ENCODE data around the gene QPCTL. TPM values are rescaled to one million over a fixed set of nuclear protein-coding genes. Genes with fewer than 3 reads are reported as not detected.
"Not testable (repeated sequence)": the region's sequence is repeated elsewhere in the genome, so short reads cannot be mapped to it uniquely, and the experiment has no call there.

The QPCTL gene
- total RNA-seq, 1 experiment from 2014 or later = 37.9 TPM

DNA sequence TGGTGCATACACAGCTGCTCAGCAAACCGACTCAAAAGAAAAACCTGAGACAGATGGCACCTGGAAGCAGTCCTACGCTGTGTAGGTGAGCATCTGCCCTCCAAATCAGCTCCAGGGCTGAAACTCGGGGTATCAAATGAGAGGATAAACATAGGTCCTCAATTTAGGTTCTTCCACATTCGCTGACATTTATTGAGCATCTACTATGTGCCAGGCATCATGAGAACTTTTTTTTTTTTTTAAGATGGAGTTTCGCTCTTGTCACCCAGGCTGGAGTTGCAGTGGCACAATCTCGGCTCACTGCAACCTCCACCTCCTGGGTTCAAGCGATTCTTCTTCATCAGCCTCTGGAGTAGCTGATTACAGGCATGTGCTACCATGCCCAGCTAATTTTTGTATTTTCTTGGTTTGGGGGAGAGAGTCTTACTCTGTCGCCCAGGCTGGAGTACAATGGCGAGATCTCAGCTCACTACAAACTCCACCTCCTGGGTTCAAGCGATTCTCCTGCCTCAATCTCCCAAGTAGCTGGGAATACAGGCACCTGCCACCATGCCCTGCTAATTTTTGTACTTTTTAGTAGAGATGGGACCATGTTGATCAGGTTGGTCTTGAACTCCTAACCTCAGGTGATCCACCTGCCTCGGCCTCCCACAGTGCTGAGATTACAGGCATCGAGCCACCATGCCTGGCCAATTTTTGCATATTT, 13.4 kb downstream of the QPCTL start:
- no peak for DNase-seq
- Histone ChIP-seq H3K36me3 (peaks cover 40% of the 10 kb centered on the region), H3K4me3 (no peak overlapping the region), H3K27me3 (no peaks in the 10 kb centered on the region), H3K9me3 (no peaks in the 10 kb centered on the region)

DNA sequence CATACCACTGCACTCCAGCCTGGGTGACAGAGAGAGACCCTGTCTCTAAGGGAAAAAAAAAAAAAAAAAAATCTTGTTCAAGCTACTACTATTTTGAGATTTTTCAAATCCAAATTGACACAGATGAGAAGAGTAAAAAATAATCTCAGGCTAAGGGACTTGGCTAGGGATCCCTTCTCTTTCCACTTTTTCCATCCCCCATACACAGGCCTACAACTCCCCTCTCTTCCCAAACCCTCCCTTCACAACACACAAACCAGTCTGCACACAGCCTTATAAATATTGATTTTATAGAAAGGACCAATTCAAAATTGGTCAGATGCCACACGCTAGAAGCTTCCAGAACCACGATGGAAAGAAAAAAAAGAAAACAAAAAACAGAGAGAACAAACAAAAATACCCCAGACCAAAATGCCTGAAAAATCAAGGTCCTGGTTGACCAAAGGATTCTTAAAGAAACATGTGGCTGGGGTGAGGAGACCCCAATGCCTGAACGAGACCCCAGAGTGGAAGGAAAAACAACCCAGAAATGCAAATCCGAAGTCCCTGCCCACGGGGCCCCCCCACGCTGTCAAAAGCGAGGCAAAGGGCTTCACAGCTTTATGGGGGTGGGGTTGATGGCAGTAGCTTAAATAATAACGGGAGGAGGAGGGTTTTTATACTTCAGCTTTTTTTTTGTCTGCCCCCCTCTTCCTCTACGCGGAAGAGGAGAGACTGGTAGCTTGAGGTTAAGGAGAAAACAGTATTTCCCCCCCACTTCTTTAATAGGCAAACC, 18.1 kb downstream of the QPCTL start:
- H3K9me3 ChIP-seq = no peaks in the 10 kb centered on the region
- H3K36me3 ChIP-seq = peaks cover 34% of the 10 kb centered on the region
- no peaks in the 10 kb centered on the region for H3K27me3 ChIP-seq
- DNase-seq = no peak
- H3K4me3 ChIP-seq = no peak overlapping the region

DNA sequence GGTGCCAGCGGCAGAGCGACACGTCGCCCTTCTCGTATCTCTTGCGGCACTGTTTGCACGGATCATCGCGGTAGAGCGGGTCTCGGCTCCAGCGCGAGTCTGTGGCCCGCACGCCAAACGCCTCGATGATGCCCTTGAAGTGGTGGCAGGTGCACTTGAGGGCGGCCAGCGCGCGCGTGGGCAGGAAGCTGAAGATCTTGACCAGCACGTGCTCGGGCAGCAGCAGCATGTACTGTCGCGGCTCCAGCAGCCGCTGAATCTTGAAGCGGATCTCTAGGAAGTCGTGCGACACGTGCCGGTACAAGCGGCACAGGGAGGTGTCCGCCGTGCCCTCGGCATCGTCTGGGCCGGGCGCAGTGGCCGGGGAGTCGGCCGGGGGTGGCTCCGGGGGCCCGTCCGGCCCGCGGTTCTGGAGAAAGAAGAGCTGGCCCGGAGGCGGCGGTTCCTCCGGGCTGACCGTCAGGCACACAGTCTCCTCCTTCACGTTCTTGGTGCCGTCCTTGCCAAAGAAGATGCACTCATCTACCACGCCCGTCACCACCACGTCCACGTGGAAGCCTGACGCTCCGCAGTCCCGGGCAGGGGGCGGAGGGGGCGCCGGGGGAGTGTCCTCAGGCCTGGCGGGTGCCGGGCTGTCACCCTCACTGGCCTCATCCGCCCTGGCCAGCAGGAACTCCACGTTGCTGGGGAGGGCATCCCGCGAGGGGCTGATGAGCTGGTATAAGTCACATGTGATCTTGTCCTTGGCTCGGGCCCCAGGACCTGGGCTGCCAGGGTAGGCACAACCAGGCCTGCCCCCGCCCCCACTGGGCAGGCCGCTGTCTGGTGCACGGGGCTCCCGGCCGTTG, 19.6 kb downstream of the QPCTL start:
- Histone ChIP-seq H3K4me3 (no peak overlapping the region), H3K27me3 (no peaks in the 10 kb centered on the region), H3K36me3 (peaks cover 34% of the 10 kb centered on the region), H3K9me3 (no peaks in the 10 kb centered on the region)
- DNase-seq = no peak

DNA sequence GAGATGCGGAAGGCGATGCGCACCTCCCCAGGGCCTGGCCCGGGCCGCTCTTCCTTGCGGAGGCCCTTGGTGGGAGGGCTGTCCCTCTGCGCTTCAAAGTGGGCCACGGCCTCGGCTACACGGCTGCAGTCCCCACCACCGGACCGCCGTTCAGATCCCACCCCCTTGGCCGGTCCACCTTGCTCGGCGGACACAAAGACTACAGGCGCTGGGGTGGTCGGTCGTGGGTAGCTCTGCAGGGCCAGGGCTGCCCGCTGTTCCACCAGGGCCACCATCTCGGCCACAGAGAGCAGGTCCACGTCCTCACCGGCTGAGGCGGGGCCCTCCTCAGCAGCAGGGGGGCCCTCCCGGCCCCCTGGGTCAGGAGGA, 20.2 kb downstream of the QPCTL start:
- no peaks in the 10 kb centered on the region for H3K27me3 ChIP-seq
- no peak overlapping the region for H3K4me3 ChIP-seq
- H3K36me3 ChIP-seq = peaks cover 34% of the 10 kb centered on the region
- H3K9me3 ChIP-seq = no peaks in the 10 kb centered on the region
- DNase-seq = no peak

DNA sequence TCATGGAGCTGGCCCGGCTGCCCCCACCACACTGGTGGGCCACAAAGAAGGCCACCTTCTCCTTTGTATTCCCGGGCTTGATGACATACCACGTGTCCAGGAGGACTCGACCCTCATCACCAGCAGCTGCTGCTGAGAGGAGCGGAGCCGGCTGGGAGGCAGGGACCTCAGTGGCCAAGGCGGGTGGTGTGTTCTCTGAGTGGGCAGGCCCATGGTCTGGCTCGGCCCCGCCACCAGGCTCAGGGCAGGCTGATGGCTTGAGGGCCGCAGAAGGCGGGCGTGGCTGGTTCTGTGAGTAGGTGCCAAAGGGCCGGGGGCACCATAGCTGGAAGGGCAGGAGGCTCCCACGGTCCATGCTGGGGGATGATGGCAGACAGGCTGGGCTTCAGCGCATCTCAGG, 20.7 kb downstream of the QPCTL start:
- Histone ChIP-seq H3K9me3 (no peaks in the 10 kb centered on the region), H3K4me3 (no peak overlapping the region), H3K27me3 (no peaks in the 10 kb centered on the region), H3K36me3 (peaks cover 33% of the 10 kb centered on the region)
- DNase-seq = no peak

DNA sequence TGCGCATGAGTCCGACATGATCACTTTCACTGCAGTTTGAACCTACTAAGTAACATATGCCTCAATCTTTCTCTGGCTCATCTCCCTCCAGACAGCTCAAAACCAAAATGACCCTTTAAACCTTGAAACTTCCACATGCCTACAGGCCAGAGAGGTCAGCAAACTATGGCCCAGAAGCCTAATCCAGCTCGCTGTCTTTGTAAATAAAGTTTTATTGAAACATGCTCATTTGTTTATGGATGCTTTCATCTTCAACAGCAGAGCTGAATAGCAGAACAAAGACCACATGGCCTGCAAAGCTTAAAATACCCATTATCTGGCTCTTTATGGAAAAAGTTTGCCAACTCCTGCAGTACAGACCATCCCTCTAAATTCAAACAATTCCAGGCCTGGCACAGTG, 22.7 kb downstream of the QPCTL start:
- Histone ChIP-seq H3K9me3 (no peaks in the 10 kb centered on the region), H3K4me3 (no peak overlapping the region), H3K27me3 (no peaks in the 10 kb centered on the region), H3K36me3 (peaks cover 35% of the 10 kb centered on the region)
- no peak for DNase-seq

DNA sequence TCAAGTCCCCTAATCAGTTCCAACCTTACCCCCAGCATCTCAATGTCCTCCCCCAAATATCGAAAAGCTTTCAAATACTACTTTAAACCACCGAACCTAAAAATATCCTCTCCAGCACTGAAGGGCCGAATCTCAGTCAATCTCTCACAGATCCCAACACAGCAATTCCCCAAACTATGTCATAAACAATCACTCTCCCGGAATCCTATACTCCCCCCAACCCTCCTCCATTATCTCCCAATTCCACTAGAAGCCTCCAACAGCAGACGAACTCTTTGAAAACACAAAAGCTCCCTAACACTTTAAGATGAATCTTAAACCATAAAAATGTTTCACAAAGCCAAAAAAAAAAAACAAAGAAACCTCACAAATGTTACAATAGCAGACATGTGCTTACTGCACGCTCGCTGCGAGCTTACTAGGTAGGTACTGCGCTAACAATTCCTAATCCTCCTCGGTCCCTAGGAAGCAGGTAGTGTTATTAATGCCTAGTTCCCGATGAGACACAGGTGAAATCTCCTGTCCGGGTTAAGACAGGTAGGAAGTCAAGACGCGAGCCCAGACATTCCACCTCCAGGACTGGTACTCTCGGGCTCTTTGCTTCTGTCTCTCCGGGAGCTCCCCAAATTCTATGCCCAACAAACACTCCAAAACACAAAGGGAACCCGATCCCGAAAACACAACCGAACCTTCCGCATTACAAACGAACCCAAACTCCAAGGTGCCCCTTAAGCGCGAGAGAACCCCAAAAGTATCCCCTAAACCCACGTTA, 24.1 kb downstream of the QPCTL start:
- Histone ChIP-seq H3K36me3 (peaks cover 31% of the 10 kb centered on the region), H3K27me3 (no peaks in the 10 kb centered on the region), H3K4me3 (peak overlapping the region; percentile 68), H3K9me3 (no peaks in the 10 kb centered on the region)
- DNase-seq = no peak

DNA sequence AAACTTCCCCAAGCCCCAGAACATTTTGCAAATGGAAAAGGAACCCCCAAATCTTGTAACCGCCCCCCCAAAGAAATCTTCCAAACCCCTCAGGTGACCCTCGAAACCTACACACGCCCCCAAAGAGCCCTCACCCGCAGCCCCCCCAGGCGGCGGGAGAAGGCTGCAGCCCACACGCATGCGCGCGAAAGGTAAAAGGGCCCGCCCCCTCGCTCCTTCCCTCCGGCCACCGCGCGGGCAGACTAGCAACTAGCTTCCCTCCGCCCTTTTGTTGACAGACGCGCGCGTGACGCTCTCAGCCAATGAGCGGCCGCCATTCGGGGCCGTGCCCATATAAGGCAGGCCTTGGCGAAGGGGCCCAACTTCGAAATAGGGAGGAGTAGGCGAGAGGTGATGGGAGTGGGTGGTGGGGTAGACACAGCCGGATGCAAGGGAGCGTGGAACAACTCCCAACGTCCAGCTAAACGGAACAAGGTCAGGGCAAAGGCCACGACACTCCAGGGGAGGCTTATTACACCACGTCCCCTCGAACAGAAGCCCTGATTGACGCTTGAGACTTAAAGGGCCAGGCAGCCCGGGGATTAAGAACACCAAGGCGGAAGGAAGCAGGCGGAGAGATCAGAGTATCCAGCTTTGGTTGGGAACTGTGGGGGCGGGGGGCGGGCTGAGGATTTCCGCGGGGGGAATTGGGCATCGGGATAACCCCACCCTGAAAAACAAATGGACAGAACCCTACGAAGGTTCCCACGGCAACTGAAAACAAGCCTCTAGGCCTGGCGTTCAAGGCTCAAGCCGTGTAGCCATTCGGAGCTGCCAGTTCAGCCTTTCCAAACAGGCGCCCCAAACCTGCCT, 24.9 kb downstream of the QPCTL start:
- Histone ChIP-seq H3K9me3 (peaks cover 2% of the 10 kb centered on the region; the same call in 1 of the 2 replicates), H3K27me3 (no peaks in the 10 kb centered on the region)
- peak; percentile 100 for DNase-seq

DNA sequence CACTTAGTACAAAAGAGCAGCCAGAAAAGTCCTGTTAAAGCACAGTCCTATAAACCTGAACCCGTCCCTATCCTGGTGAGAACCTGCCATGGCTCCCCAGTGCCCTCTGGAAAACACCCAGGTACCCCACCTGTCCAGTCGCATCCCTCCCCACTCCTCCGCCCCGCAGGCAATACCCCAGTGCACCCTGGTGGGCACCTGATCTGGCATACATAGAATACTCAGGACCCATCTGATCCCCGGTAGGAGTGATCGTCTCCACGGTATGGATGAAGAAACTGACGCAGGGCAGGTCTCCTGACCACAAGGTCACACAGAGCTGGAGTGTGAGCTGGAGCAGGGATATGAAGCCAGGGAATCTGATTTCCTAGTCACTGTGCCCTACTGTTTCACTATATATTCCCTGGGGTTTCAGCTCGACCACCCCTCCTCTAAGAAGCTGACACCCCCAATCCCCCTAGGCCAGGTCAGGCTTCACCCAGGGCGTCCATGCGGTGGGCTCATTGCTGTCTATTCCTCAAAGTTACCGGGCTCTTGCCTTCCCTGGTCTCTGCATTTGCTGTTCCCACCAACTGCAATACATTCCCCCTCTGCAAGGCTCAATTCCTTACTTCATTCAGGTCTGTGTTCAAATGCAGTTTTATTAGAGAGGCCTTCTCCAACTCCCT, 25.7 kb downstream of the QPCTL start:
- Histone ChIP-seq H3K9me3 (peaks cover 2% of the 10 kb centered on the region; the same call in 1 of the 2 replicates), H3K27me3 (no peaks in the 10 kb centered on the region), H3K36me3 (peaks cover 34% of the 10 kb centered on the region), H3K4me3 (peak overlapping the region; percentile 68)
- DNase-seq = no peak

More for the DNA sequence above, 24.9 kb downstream of the QPCTL start:
- H3K36me3 ChIP-seq = peaks cover 32% of the 10 kb centered on the region
- H3K4me3 ChIP-seq = peak overlapping the region; percentile 68

DNA sequence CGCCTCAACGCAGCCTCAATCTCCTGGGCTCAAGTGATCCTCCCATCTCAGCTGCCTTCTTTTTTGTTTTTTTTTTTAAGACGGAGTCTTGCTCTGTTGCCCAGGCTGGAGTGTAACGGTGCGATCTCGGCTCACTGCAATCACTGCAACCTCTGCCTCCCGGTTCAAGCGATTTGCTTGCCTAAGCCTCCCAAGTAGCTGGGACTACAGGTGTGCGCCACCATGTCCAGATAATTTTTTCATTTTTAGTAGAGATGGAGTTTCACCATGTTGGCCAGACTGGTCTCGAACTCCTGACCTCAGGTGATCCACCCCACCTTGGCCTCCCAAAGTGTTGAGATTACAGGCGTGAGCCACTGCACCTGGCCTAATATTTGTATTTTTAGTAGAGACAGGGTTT, 27.6 kb downstream of the QPCTL start:
- DNase-seq, H3K4me3 ChIP-seq, H3K27me3 ChIP-seq, H3K9me3 ChIP-seq: not testable (repeated sequence)
- H3K36me3 ChIP-seq = peaks cover 44% of the 10 kb centered on the region

DNA sequence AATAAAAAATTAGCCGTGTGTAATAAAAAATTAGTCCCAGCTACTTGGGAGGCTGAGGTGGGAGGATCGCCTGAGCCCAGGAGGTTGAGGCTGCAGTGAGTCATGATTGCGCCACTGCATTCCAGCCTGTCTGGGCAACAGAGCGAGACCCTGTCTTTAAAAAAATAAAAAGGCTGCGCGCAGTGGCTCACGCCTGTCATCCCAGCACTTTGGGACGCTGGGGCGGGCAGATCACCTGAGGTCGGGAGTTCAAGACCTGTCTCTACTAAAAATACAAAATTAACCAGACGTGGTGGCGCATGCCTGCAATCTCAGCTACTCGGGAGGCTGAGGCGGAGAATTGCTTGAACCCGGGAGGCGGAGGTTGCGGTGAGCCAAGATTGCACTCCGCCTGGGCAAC, 36.2 kb downstream of the QPCTL start:
- peaks cover 13% of the 10 kb centered on the region for H3K36me3 ChIP-seq
- H3K9me3 ChIP-seq, H3K4me3 ChIP-seq, DNase-seq, H3K27me3 ChIP-seq: not testable (repeated sequence)

DNA sequence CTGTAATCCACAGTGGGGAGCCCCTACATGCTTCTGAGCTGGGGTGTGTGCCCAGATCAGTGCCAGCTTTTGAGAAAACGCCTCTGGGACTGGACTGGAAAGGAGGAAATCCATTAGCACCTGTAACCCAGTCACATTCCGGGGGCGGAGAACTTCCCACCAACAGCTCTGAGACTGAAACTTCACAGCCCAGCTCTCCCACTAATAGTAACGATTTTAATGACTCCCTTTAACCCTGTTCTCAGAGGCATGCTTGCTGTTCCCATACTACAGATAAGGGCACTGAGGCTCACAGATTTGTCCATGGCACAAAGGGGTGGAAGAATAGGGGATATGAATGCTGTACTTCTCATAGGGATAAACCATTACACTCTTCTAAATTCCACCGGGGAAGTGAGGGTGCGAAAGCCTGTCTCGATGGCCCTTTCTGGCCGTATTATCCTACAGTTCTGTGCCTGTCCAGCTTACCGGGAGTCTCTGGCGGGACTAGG, 37.4 kb downstream of the QPCTL start:
- Histone ChIP-seq H3K36me3 (peaks cover 8% of the 10 kb centered on the region), H3K9me3 (no peaks in the 10 kb centered on the region), H3K4me3 (peak overlapping the region; percentile 82), H3K27me3 (no peaks in the 10 kb centered on the region)
- no peak for DNase-seq

DNA sequence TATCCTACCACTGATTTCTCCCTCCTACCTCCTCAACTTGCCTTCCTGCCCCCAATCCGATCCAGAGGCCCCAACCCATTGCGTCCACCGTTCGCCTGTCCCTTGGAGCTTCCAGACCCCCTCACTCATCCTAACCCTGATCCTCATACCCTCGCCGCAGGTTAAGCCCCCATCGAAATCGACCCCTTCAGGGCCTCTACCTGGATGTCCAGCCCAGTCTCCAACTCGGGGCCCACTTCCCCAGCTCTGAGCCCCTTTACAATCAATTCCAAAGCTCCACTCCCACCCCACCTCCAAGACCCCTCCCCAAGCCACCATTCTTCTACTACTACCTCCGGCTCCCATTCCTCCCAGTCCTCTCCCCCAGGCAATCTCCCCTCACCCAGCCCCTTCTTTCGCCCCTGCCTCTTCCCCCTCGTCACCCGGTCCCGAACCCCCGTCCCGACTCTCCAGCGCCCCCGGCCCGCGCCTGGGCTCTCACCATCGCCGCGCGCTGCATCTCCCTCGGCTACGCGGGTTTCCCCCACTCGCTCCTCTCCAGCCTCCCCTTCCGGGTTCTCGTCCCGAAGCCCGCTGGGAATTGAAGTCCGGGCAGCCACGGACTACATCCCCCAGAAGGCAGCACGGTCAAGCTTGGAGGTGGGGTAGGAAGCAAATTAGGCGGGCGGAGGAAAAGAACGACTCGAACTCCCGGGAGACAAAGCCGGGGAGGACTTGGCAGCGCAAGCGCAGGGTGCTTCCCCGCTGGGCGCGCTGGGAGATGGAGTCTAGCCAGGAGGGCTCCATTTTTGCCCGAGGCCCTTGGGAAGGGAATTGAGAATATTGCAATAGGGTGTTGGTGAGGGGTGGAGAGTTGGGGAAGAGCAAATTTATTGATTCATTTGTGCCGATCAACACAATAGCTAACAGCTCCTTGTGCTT, 38.2 kb downstream of the QPCTL start, which contains the start of gene FBXO46:
Gene FBXO46 (minus strand): TSS at position 529 of the 921 bp plus-strand sequence. CDS start 17,401 bp downstream, outside the sequence.
- peak; percentile 99 for DNase-seq
- Histone ChIP-seq H3K36me3 (peaks cover 7% of the 10 kb centered on the region), H3K9me3 (no peaks in the 10 kb centered on the region), H3K27me3 (no peaks in the 10 kb centered on the region), H3K4me3 (peak within 1 kb of the TSS; percentile 82)

DNA sequence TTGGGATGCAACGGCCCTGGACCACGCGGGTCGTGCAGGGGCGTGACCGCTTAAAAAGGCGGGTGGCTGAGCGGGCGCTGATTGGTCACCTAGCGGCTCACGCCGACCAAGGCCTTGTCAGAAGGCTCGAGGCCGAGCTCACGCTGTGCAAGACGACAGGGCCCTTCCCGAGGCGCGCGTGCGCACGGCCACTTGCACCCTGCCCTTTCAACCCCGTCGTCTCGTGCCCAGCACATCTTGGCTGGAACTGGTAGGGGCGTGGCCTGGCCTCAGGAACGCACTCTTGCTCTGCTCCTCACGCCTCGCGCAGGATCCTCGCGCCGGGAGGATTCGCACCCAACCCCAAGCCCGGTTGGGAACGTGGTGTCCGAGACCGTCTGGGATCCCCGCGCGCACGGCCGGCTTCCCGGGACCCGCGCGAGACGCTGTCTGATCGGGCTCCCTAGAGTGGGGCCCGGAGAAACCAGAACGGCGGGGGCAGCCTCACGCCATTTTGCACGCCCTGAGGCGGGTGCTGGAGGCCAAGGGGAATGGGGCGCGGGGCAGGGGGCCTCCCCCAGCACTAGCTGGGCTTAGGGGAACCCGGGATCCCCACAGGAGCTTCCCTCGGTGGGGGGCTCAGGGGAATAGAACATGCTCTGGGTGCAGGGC, 40.8 kb downstream of the QPCTL start, which contains the start of gene MEIOSIN:
Gene MEIOSIN (plus strand): TSS at position 280 of the 651 bp plus-strand sequence. CDS start 1,938 bp downstream, outside the sequence.
- Histone ChIP-seq H3K27me3 (no peaks in the 10 kb centered on the region), H3K4me3 (no peak within 1 kb of the TSS), H3K36me3 (peaks cover 4% of the 10 kb centered on the region; the same call in 1 of the 2 replicates), H3K9me3 (no peaks in the 10 kb centered on the region)
- DNase-seq = no peak

Data from MG63 (cell line).